H1 (cell line): ENCODE measurements around the gene DNAL4. TPM values are rescaled to one million over a fixed set of nuclear protein-coding genes. Genes with fewer than 3 reads are reported as not detected.

Experiments
- GTF2F1 ChIP-seq: IDR thresholded peaks from 2 replicates; pipeline ENCODE4 v1.6.1; 2012; ENCODE audit warnings: low read depth, low read length, improper control_type of control experiment, borderline replicate concordance
- polyA plus RNA-seq, 7 experiments: library from polyadenylated mRNA; depleted of rRNA in 3 of 7; stranded (reverse) in 5 of 7; unstranded in 2 of 7; fragments of >200 nt in 5 of 7; fragments of 200-250 nt in 2 of 7; gene quantifications; 1 replicate in 5 of 7; 2 replicates in 1 of 7; 4 replicates in 1 of 7; pipeline versions ENCODE4 v1.2.1 to v1.2.3, GENCODE V29; 2011 to 2013; ENCODE audit warnings: missing spikeins in 2 of 7, mixed read lengths in 2 of 7
- total RNA-seq: library from RNA; stranded (reverse); fragmentation: NEBNext Ultra II Directional; extraction: Animal tissue kit (Norgen Biotek cat#: 25700); gene quantifications from 2 replicates; pipeline ENCODE4 v1.2.1, GENCODE V29; 2021

Gene DNAL4
- total and polyA plus RNA-seq, 2 of the 8 experiments (the other 6 are each of a cell fraction or from before 2014, with no cell fraction given), result 8.8 to 14.0 TPM

DNA sequence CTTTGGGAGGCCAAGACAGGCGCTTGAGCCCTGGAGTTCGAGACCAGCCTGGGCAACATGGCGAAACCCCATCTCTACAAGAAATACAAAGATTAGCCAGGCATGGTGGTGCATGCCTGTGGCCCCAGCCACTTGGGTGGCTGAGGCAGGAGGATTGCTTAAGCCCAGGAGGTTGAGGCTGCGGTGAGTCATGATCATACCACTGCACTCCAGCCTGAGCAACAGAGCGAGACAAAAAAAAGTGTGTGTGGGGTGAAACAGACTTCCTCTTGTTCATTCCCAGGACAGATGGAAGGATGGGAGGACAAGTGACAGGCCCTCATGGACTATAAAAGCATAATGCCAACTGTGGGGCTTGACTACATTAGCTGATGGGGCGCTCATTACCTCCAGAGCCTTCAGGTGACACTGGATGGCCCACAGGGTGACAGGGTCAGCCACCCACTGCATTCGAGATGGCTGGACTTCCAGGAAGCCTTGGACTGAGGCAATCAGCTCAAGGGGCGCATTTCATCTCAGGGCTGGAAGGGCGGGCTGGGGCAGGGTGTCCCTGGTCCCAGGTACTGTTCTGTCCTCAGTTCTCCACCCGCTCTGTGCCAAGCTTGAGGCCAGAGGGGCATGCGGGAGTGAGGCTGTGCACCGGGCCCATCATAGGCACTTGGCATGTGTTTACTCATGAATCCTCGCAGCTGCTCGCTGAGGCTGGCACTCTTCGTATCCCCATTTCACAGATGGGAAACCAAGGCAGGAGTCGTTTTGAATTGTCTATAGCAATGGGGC is 37.4 kb upstream of the DNAL4 start (continued):
- TF ChIP-seq GTF2F1, result no peak
